SK-N-SH (cell line): ENCODE results near the gene SIL1. TPM values are rescaled to one million over a fixed set of nuclear protein-coding genes. Genes with fewer than 3 reads are reported as not detected.
A peak's percentile ranks its signal among the peaks of the same experiment; 100 is the strongest.

ENCODE experiments used
- CTCF ChIA-PET: fragments of 300-600, 350-600 bp; formaldehyde crosslinking; extraction: SDS; loops from one replicate; lab custom pipeline; 2021; lab: Yijun Ruan, JAX
- POLR2A ChIA-PET: fragments of 350-600 bp; sonication (Branson Sonifier 250); formaldehyde crosslinking; extraction: SDS; loops from one replicate; lab custom pipeline; 2020; ENCODE audit warnings: antibody characterized with exemption, inconsistent platforms; lab: Yijun Ruan, JAX
- DNase-seq: peaks from one replicate; pipeline ENCODE4 v3.0.0; 2012
- H2AFZ ChIP-seq: fragments of 200-600 bp; sonication (generic); 2 replicates; pipeline ENCODE4 v1.8.1; 2016; ENCODE audit warnings: antibody characterized with exemption, mild to moderate bottlenecking, low read depth
- H3F3A ChIP-seq: fragments of 200-600 bp; sonication (generic); replicated peaks from 2 replicates; pipeline ENCODE3; 2016; ENCODE audit warnings: antibody characterized with exemption, mild to moderate bottlenecking; ENCODE audit not compliant: insufficient read depth
- H3K27ac ChIP-seq, 2 experiments: fragments of 200-500 bp in 1 of 2; fragments of 200-600 bp in 1 of 2; sonication (Bioruptor generic) in 1 of 2; sonication (generic), shearing (Covaris generic) in 1 of 2; 2 replicates each; pipeline versions ENCODE4 v1.5.1 to v1.6.1; 2014 to 2016; ENCODE audit warnings: low read depth in 2 of 2, inconsistent platforms in 1 of 2, low read length in 1 of 2, mild to moderate bottlenecking in 1 of 2, mixed read lengths in 1 of 2
- H3K27me3 ChIP-seq: fragments of 200-600 bp; sonication (generic), shearing (Covaris generic); 2 replicates; pipeline ENCODE4 v1.6.1; 2016; ENCODE audit warnings: mixed run types; ENCODE audit not compliant: insufficient read depth
- H3K36me3 ChIP-seq, 2 experiments: fragments of 200-500 bp in 1 of 2; fragments of 200-600 bp in 1 of 2; sonication (Bioruptor generic) in 1 of 2; sonication (generic) in 1 of 2; replicated peaks in 1 of 2; 2 replicates each; pipeline versions ENCODE3 to v1.5.1; 2014 to 2016; ENCODE audit warnings: low read length in 1 of 2, mild to moderate bottlenecking in 1 of 2; ENCODE audit not compliant: insufficient read depth in 2 of 2, control insufficient read depth in 1 of 2
- H3K4me1 ChIP-seq, 2 experiments: fragments of 200-500 bp in 1 of 2; fragments of 200-600 bp in 1 of 2; sonication (Bioruptor generic) in 1 of 2; sonication (generic), shearing (Covaris generic) in 1 of 2; 2 replicates each; pipeline versions ENCODE4 v1.5.1 to v1.6.1; 2014 to 2016; ENCODE audit warnings: low read depth in 1 of 2, low read length in 1 of 2, mixed run types in 1 of 2; ENCODE audit not compliant: insufficient read depth in 2 of 2, control insufficient read depth in 1 of 2
- H3K4me2 ChIP-seq: fragments of 200-600 bp; sonication (generic), shearing (Covaris generic); 2 replicates; pipeline ENCODE4 v1.6.1; 2017; ENCODE audit warnings: mixed run types
- H3K4me3 ChIP-seq, 2 experiments: fragments of 200-500 bp in 1 of 2; fragments of 200-600 bp in 1 of 2; sonication (Bioruptor generic) in 1 of 2; sonication (generic), shearing (Covaris generic) in 1 of 2; 2 replicates each; pipeline versions ENCODE4 v1.5.1 to v1.8.1; 2014 to 2016; ENCODE audit warnings: low read depth in 2 of 2, inconsistent platforms in 1 of 2, low read length in 1 of 2, mild to moderate bottlenecking in 1 of 2, mixed read lengths in 1 of 2, moderate library complexity in 1 of 2
- H3K79me2 ChIP-seq: fragments of 200-600 bp; sonication (generic); 2 replicates; pipeline ENCODE4 v1.8.1; 2017; ENCODE audit warnings: mild to moderate bottlenecking; ENCODE audit not compliant: insufficient read depth
- H3K9ac ChIP-seq: fragments of 200-600 bp; sonication (generic); 2 replicates; pipeline ENCODE4 v1.6.1; 2017; ENCODE audit warnings: mixed run types
- H3K9me2 ChIP-seq: fragments of 200-600 bp; sonication (generic); 2 replicates; pipeline ENCODE4 v1.6.1; 2017; ENCODE audit warnings: mixed run types
- H3K9me3 ChIP-seq: fragments of 200-600 bp; sonication (generic); 2 replicates; pipeline ENCODE4 v1.6.1; 2017; ENCODE audit warnings: mixed run types, mild to moderate bottlenecking, moderate library complexity
- H4K20me1 ChIP-seq: fragments of 200-600 bp; sonication (generic); 2 replicates; pipeline ENCODE4 v1.6.1; 2017; ENCODE audit warnings: mild to moderate bottlenecking, mixed run types; ENCODE audit not compliant: insufficient read depth
- EP300 ChIP-seq, 2 experiments: IDR thresholded peaks; 2 replicates each; pipeline versions ENCODE4 v1.4.0 to v1.6.1; 2012; ENCODE audit warnings: borderline replicate concordance in 1 of 2, low read depth in 1 of 2, low read length in 1 of 2
- EZH2phosphoT487 ChIP-seq: fragments of 200-600 bp; sonication (generic); IDR thresholded peaks from 2 replicates; pipeline ENCODE4 v1.6.1; 2017; ENCODE audit warnings: low read depth, mixed run types, mild to moderate bottlenecking, antibody characterized with exemption, moderate library complexity, borderline replicate concordance
- FOXJ3 ChIP-seq: sonication (generic); formaldehyde crosslinking; IDR thresholded peaks from 2 replicates; pipeline ENCODE4 v1.5.1; 2020; ENCODE audit warnings: mild to moderate bottlenecking, missing genetic modification reagents
- FOXM1 ChIP-seq: IDR thresholded peaks from 2 replicates; pipeline ENCODE4 v1.4.0; 2012; ENCODE audit warnings: low read depth, mild to moderate bottlenecking
- IRF3 ChIP-seq: fragments of 150-350 bp; IDR thresholded peaks from 2 replicates; pipeline ENCODE4 v1.6.1; 2016; ENCODE audit warnings: mild to moderate bottlenecking, low read depth, low read length
- JUND ChIP-seq: IDR thresholded peaks from 2 replicates; pipeline ENCODE4 v1.4.0; 2012
- MAX ChIP-seq: IDR thresholded peaks from 2 replicates; pipeline ENCODE4 v1.4.0; 2012; ENCODE audit warnings: low read depth
- MEF2A ChIP-seq: IDR thresholded peaks from 2 replicates; pipeline ENCODE4 v1.4.0; 2012; ENCODE audit warnings: low read depth, borderline replicate concordance
- MXI1 ChIP-seq: IDR thresholded peaks from 2 replicates; pipeline ENCODE4 v1.6.1; 2012; ENCODE audit warnings: mild to moderate bottlenecking, low read depth, low read length, improper control_type of control experiment
- NRF1 ChIP-seq: IDR thresholded peaks from 2 replicates; pipeline ENCODE4 v1.6.1; 2012; ENCODE audit warnings: low read depth, mild to moderate bottlenecking, low read length
- POLR2AphosphoS5 ChIP-seq: IDR thresholded peaks from 2 replicates; pipeline ENCODE4 v1.6.1; 2012; ENCODE audit warnings: low read depth, low read length
- RAD21 ChIP-seq: IDR thresholded peaks from 2 replicates; pipeline ENCODE4 v1.6.1; 2012; ENCODE audit warnings: mild to moderate bottlenecking, low read length
- RXRA ChIP-seq: IDR thresholded peaks from 2 replicates; pipeline ENCODE4 v1.4.0; 2012; ENCODE audit warnings: low read depth, mild to moderate bottlenecking, borderline replicate concordance
- TAF1 ChIP-seq: IDR thresholded peaks from 2 replicates; pipeline ENCODE4 v1.6.1; 2012; ENCODE audit warnings: low read depth, mild to moderate bottlenecking, low read length, moderate library complexity, borderline replicate concordance
- USF1 ChIP-seq: IDR thresholded peaks from 2 replicates; pipeline ENCODE4 v1.4.0; 2012; ENCODE audit warnings: low read depth, borderline replicate concordance
- WGBS: methylation state at CpG from one replicate; pipeline ENCODE4 v1.1.6; 2017; ENCODE audit warnings: low lambda C conversion rate; 5-methylcytosine and 5-hydroxymethylcytosine counted together
- polyA plus RNA-seq, 3 experiments: library from polyadenylated mRNA; depleted of rRNA; stranded (reverse); fragments of >200 nt; gene quantifications; 2 replicates each; pipeline ENCODE4 v1.2.3, GENCODE V29; 2012
- TF ChIP-seq, protein P1 (sequence below): IDR thresholded peaks from 2 replicates; pipeline ENCODE4 v1.6.1; 2012; ENCODE audit warnings: mild to moderate bottlenecking, low read depth, low read length, moderate library complexity

SIL1 gene
- polyA plus RNA-seq, 1 of the 3 experiments (the other 2 are of a cell fraction) = 25.9 TPM

DNA sequence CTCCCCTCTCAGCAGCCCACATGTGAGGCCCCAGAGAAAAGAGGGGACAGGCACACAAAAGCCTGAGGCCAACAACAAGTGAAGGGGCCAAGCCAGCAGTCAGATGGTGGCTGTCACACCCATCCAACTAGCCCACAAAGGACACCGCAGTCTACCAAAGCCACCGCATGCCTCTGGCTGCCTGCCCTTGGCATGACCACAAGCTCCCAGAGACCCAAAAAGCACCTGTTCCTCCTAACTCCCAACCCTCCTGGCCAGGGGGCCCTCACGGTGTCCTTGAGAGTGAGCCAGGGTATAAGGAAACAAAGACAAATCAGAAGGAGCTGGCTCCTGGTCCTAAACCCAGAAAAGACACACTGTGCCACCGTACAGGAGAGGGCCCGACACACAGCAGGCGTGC is 245.2 kb downstream of the SIL1 start (continued):
- TF ChIP-seq, protein P1, sequence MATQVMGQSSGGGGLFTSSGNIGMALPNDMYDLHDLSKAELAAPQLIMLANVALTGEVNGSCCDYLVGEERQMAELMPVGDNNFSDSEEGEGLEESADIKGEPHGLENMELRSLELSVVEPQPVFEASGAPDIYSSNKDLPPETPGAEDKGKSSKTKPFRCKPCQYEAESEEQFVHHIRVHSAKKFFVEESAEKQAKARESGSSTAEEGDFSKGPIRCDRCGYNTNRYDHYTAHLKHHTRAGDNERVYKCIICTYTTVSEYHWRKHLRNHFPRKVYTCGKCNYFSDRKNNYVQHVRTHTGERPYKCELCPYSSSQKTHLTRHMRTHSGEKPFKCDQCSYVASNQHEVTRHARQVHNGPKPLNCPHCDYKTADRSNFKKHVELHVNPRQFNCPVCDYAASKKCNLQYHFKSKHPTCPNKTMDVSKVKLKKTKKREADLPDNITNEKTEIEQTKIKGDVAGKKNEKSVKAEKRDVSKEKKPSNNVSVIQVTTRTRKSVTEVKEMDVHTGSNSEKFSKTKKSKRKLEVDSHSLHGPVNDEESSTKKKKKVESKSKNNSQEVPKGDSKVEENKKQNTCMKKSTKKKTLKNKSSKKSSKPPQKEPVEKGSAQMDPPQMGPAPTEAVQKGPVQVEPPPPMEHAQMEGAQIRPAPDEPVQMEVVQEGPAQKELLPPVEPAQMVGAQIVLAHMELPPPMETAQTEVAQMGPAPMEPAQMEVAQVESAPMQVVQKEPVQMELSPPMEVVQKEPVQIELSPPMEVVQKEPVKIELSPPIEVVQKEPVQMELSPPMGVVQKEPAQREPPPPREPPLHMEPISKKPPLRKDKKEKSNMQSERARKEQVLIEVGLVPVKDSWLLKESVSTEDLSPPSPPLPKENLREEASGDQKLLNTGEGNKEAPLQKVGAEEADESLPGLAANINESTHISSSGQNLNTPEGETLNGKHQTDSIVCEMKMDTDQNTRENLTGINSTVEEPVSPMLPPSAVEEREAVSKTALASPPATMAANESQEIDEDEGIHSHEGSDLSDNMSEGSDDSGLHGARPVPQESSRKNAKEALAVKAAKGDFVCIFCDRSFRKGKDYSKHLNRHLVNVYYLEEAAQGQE = no peak
- no peak for TF ChIP-seq EZH2phosphoT487
- no peak for TF ChIP-seq RXRA
- no peak for TF ChIP-seq FOXJ3
- TF ChIP-seq IRF3 = no peak
- TF ChIP-seq TAF1 = no peak
- no peak for TF ChIP-seq FOXM1

GRCh38 chr5:138951986-138952735 is 246.0 kb downstream of the SIL1 start:
- POLR2A ChIA-PET = interaction anchor here (1.1 kb wide), 1 partner anchor 20 kb away, joined by 3 read pairs; no protein-coding TSS in a partner anchor
- no peaks in the 10 kb centered on the region for H3F3A ChIP-seq
- no peaks in the 10 kb centered on the region for H3K27me3 ChIP-seq
- TF ChIP-seq MAX (no peak), MXI1 (no peak), EP300 (IDR thresholded peaks at IDR 0.05; ENCODE audit: borderline replicate concordance in 1 of 2, low read depth in 1 of 2, low read length in 1 of 2) (no peak), RXRA (no peak), RAD21 (no peak), NRF1 (no peak), POLR2AphosphoS5 (no peak), EZH2phosphoT487 (no peak), MEF2A (no peak), JUND (no peak), USF1 (no peak)
- TF ChIP-seq, protein P1 = no peak
- TF ChIP-seq, all 33 proteins: peak for 0
- DNase-seq = no peak
- Histone ChIP-seq H3K79me2 (no peaks in the 10 kb centered on the region), H3K27ac (peak overlapping the region in 1 of 2 experiments; percentile 98; a peak in 2 of 4 replicates), H4K20me1 (no peaks in the 10 kb centered on the region), H3K9me2 (no peaks in the 10 kb centered on the region), H3K4me2 (no peak overlapping the region; the same call in 1 of the 2 replicates), H3K9ac (no peak overlapping the region), H3K4me1 (peaks cover 16 to 90% of the 10 kb centered on the region in 2 experiments; a peak in 3 of 4 replicates), H3K9me3 (no peaks in the 10 kb centered on the region), H2AFZ (no peak overlapping the region), H3K36me3 (no peaks in the 10 kb centered on the region), H3K4me3 (no peak overlapping the region)
- CTCF ChIA-PET = interaction anchor here (0.7 to 2.1 kb wide), 2 partner anchors 310 kb away, joined by 3 to 8 read pairs; no protein-coding TSS in a partner anchor
- 96% methylated on average over 8 of the region's 17 CpGs for WGBS
